ENCODE results near the gene RAB44.

Gene RAB44

GRCh38 chr6:36733300-36733699, 35.7 kb downstream of the RAB44 start:
- DNase-seq (ENCODE audit: low spot score): no peak

- DNase-seq (ENCODE audit: low spot score): no peak
These were observed 36.9 kb downstream of the RAB44 start for GRCh38 chr6:36734486-36735060.

- DNase-seq (ENCODE audit: low spot score): no peak
These were observed 37.8 kb downstream of the RAB44 start for GRCh38 chr6:36735110-36736071.

GRCh38 chr6:36737043-36737785, 39.6 kb downstream of the RAB44 start:
- no peak for DNase-seq (ENCODE audit: low spot score)

- no peak for DNase-seq (ENCODE audit: low spot score)
These were observed 40.5 kb downstream of the RAB44 start for GRCh38 chr6:36738108-36738507.

GRCh38 chr6:36739947-36740817, 42.6 kb downstream of the RAB44 start:
- DNase-seq (ENCODE audit: low spot score): no peak

GRCh38 chr6:36740818-36741179, 43.2 kb downstream of the RAB44 start:
- no peak for DNase-seq (ENCODE audit: low spot score)

- no peak for DNase-seq (ENCODE audit: low spot score)
These were observed 44.5 kb downstream of the RAB44 start for GRCh38 chr6:36742146-36742545.

- DNase-seq (ENCODE audit: low spot score): no peak
These were observed 45.4 kb downstream of the RAB44 start for GRCh38 chr6:36743032-36743431.

- DNase-seq (ENCODE audit: low spot score): no peak
These were observed 46.1 kb downstream of the RAB44 start for GRCh38 chr6:36743538-36744303.

- no peak for DNase-seq (ENCODE audit: low spot score)
These were observed 46.7 kb downstream of the RAB44 start for GRCh38 chr6:36744304-36744673.

GRCh38 chr6:36745283-36745682, 47.7 kb downstream of the RAB44 start:
- no peak for DNase-seq (ENCODE audit: low spot score)

GRCh38 chr6:36745836-36746235, 48.2 kb downstream of the RAB44 start:
- no peak for DNase-seq (ENCODE audit: low spot score)

- DNase-seq (ENCODE audit: low spot score): no peak
These were observed 48.6 kb downstream of the RAB44 start for GRCh38 chr6:36746251-36746650.

GRCh38 chr6:36749829-36750489, 52.3 kb downstream of the RAB44 start:
- no peak for DNase-seq (ENCODE audit: low spot score)

- DNase-seq (ENCODE audit: low spot score): no peak
These were observed 53.5 kb downstream of the RAB44 start for GRCh38 chr6:36751091-36751490.

GRCh38 chr6:36751833-36752186, 54.2 kb downstream of the RAB44 start:
- DNase-seq (ENCODE audit: low spot score): no peak

- DNase-seq (ENCODE audit: low spot score): no peak
These were observed 54.7 kb downstream of the RAB44 start for GRCh38 chr6:36752187-36752885.

GRCh38 chr6:36752886-36753506, 55.4 kb downstream of the RAB44 start:
- no peak for DNase-seq (ENCODE audit: low spot score)
